Activated B cell treated with CpG ODN at 0.5 μM for 24 hours (primary cell): ENCODE measurements around the gene GMNN. TPM values are rescaled to one million over a fixed set of nuclear protein-coding genes. Genes with fewer than 3 reads are reported as not detected.
A peak's percentile ranks its signal among the peaks of the same experiment; 100 is the strongest.

ENCODE experiments used
- ATAC-seq: fragments of 200-7000 bp; cut with Tn5 transposase; one replicate; pipeline ENCODE4 v1.10.0; 2021; ENCODE audit warnings: low read depth, mild to moderate bottlenecking, moderate library complexity
- CTCF ChIA-PET: fragments of 350-600 bp; sonication (Branson Sonifier 250); formaldehyde crosslinking; loops from one replicate; lab custom pipeline; 2021; ENCODE audit warnings: antibody characterized with exemption; lab: Charles Lee
- POLR2A ChIA-PET: fragments of 350-600 bp; sonication (Branson Sonifier 250); formaldehyde crosslinking; loops from one replicate; lab custom pipeline; 2021; ENCODE audit warnings: antibody characterized with exemption; lab: Charles Lee
- DNase-seq: peaks from one replicate; pipeline ENCODE4 v3.0.0; 2022
- H3K27ac Mint-ChIP-seq: one replicate; pipeline ENCODE4 v1.8.0; 2020; ENCODE audit warnings: mixed read lengths
- H3K27me3 Mint-ChIP-seq: one replicate; pipeline ENCODE4 v1.8.0; 2021; ENCODE audit warnings: mixed read lengths
- H3K36me3 Mint-ChIP-seq: one replicate; pipeline ENCODE4 v1.8.0; 2021; ENCODE audit warnings: low read depth, mixed read lengths
- H3K4me1 Mint-ChIP-seq: one replicate; pipeline ENCODE4 v1.8.0; 2021; ENCODE audit warnings: mixed read lengths
- H3K4me3 Mint-ChIP-seq: one replicate; pipeline ENCODE4 v1.8.0; 2020; ENCODE audit warnings: mild to moderate bottlenecking, mixed read lengths
- H3K9me3 Mint-ChIP-seq: one replicate; pipeline ENCODE4 v1.8.0; 2020; ENCODE audit warnings: mixed read lengths
- CTCF ChIP-seq: fragments of 200-600 bp; IDR thresholded peaks from one replicate; pipeline ENCODE4 v1.8.0; 2022; ENCODE audit warnings: antibody characterized with exemption, mild to moderate bottlenecking
- intact Hi-C: fragments of 100-400 bp; cut with micrococcal nuclease; formaldehyde crosslinking; loops from one replicate; pipeline ENCODE4 v1.15.1; 2024
- total RNA-seq: library from RNA; stranded (reverse); gene quantifications from 2 replicates; pipeline ENCODE4 v1.2.3, GENCODE V29; 2022

The GMNN gene
- total RNA-seq, 1 donor from 2014 or later: 14.5 TPM

- no peaks in the 10 kb centered on the region for H3K27me3 Mint-ChIP-seq
- no peaks in the 10 kb centered on the region for H3K36me3 Mint-ChIP-seq
- ATAC-seq (no peak), DNase-seq (no peak)
- ChIA-PET POLR2A (no interaction called here), CTCF (interaction anchor here (1.0 to 5.7 kb wide), 3 partner anchors 50 to 186 kb away, joined by 3 to 61 read pairs (median 11); partner anchors contain the start of gene C6orf62)
- intact Hi-C loops: no loop called here
- H3K4me1 Mint-ChIP-seq: no peaks in the 10 kb centered on the region
- no peak for TF ChIP-seq CTCF
- H3K4me3 Mint-ChIP-seq: no peak overlapping the region
- no peaks in the 10 kb centered on the region for H3K9me3 Mint-ChIP-seq
- no peak overlapping the region for H3K27ac Mint-ChIP-seq
These were observed 6.4 kb upstream of the GMNN start for GRCh38 chr6:24768361-24768760.

GRCh38 chr6:24775520-24776058 is 852 bp downstream of the GMNN start:
- Mint-ChIP-seq H3K27ac (peak overlapping the region; percentile 92), H3K27me3 (no peaks in the 10 kb centered on the region), H3K4me3 (peak overlapping the region; percentile 97), H3K9me3 (no peaks in the 10 kb centered on the region), H3K4me1 (peaks cover 24% of the 10 kb centered on the region), H3K36me3 (peaks cover 9% of the 10 kb centered on the region)
- ATAC-seq: peak; percentile 3
- ChIA-PET POLR2A (interaction anchor here (0.7 to 2.9 kb wide), 5 partner anchors 48 to 130 kb away, joined by 3 to 20 read pairs (median 3); partner anchors contain the start of genes C6orf62 and KIAA0319), CTCF (no interaction called here)
- no peak for DNase-seq
- intact Hi-C loops: loop anchor here (1.0 to 10.0 kb wide), 5 partner anchors 31 to 281 kb away; partner anchors contain the start of genes ALDH5A1, KIAA0319 and TDP2
- TF ChIP-seq CTCF: no peak

- no peak overlapping the region for H3K4me3 Mint-ChIP-seq
- ATAC-seq (no peak), DNase-seq (no peak)
- intact Hi-C loops: loop anchor here (10.0 kb wide), 1 partner anchor 282 kb away; the partner anchor contains the start of gene ALDH5A1
- H3K27me3 Mint-ChIP-seq: no peaks in the 10 kb centered on the region
- TF ChIP-seq CTCF: no peak
- H3K27ac Mint-ChIP-seq: no peak overlapping the region
- ChIA-PET CTCF (no interaction called here), POLR2A (no interaction called here)
- H3K36me3 Mint-ChIP-seq: peaks cover 19% of the 10 kb centered on the region
- peaks cover 24% of the 10 kb centered on the region for H3K4me1 Mint-ChIP-seq
- no peaks in the 10 kb centered on the region for H3K9me3 Mint-ChIP-seq
These were observed 2.5 kb downstream of the GMNN start for GRCh38 chr6:24777227-24777626.

- POLR2A ChIA-PET: no interaction called here
- no peak overlapping the region for H3K27ac Mint-ChIP-seq
- DNase-seq (no peak), ATAC-seq (no peak)
- no peak for TF ChIP-seq CTCF
- H3K4me1 Mint-ChIP-seq: peaks cover 24% of the 10 kb centered on the region
- intact Hi-C loops: loop anchor here (10.0 kb wide), 1 partner anchor 283 kb away; the partner anchor contains the start of gene ALDH5A1
- H3K9me3 Mint-ChIP-seq: no peaks in the 10 kb centered on the region
- H3K4me3 Mint-ChIP-seq: no peak overlapping the region
- no peaks in the 10 kb centered on the region for H3K27me3 Mint-ChIP-seq
- CTCF ChIA-PET: no interaction called here
- peaks cover 24% of the 10 kb centered on the region for H3K36me3 Mint-ChIP-seq
These were observed 3.4 kb downstream of the GMNN start for GRCh38 chr6:24778121-24778520.

GRCh38 chr6:24778878-24779277 is 4.1 kb downstream of the GMNN start:
- ATAC-seq: no peak
- Mint-ChIP-seq H3K9me3 (no peaks in the 10 kb centered on the region), H3K4me1 (peaks cover 24% of the 10 kb centered on the region), H3K4me3 (no peak overlapping the region), H3K27me3 (no peaks in the 10 kb centered on the region), H3K27ac (no peak overlapping the region), H3K36me3 (peaks cover 27% of the 10 kb centered on the region)
- DNase-seq: no peak
- ChIA-PET CTCF (no interaction called here), POLR2A (no interaction called here)
- intact Hi-C loops: loop anchor here (10.0 kb wide), 1 partner anchor 284 kb away; the partner anchor contains the start of gene ALDH5A1
- TF ChIP-seq CTCF: no peak
